NCI-H2227 (cell line): Measurements from ENCODE around the gene C1orf74.

ENCODE experiments used
- DNase-seq: peaks from one replicate; lab custom pipeline; 2025; ENCODE audit not compliant: unreplicated experiment; lab: John Stamatoyannopoulos, UW

Gene C1orf74

DNA sequence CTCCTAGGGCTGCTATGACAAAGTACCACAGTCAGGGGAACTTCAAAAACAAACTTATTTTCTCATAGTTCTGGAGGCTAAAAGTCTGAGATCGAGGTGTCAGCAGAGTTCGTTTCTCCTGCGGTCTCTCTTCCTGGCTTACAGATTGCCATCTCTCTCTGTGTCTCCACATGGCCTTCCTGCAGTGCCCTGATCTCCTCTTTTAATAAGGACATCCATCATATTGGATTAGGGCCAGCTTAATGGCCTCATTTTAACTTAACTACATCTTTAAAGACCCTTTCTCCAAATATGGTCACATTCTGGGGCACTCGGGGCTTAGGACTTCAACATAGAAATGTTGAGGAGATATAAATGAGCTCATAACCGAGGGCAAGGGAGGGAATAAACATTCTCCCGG, 12.2 kb downstream of the C1orf74 start:
- no peak for DNase-seq

DNA sequence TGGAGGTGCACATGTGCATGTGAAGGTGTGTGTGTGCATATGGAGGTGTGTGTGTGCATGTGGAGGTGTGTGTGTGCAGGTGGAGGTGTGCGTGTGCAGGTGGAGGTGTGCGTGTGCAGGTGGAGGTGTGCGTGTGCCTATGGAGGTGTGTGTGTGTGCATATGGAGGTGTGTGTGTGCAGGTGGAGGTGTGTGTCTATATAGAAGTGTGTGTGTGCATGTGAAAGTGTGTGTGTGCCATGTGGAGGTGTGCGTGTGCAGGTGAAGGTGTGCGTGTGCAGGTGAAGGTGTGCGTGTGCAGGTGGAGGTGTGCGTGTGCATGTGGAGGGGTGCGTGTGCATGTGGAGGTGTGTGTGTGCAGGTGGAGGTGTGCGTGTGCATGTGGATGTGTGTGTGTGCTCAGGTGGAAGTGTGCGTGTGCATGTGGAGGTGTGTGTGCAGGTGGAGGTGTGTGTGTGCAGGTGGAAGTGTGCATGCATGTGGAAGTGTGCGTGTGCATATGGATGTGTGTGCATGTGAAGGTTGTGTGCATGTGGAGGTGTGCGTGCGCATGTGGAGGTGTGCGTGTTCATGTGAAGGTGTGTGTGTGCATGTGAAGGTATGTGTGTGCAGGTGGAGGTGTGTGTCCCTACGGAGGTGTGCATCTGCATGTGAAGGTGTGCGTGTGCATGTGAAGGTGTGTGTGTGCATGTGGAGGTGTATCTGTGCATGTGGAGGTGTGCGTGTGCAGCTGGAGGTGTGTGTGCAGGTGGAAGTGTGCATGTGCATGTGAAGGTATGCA, 13.5 kb downstream of the C1orf74 start:
- no peak for DNase-seq

DNA sequence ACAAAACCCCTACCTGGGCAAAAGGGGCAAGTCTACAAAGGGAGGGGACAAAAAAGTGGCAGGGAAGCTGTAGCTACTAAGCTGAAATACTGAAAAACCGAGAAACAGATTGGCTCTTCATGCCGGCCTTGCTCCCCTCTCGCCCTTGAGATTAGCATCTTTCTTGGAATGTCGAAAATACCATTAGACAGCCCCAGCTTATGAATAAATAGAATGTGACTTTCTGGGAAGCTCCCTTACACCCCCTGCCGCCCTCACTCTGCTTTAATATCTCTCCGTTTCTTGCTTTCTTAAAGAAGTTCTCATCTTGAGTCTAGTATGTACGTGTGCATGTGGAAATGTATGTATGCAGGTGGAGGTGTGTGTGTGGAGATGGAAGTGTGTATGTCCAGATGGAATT, 14.4 kb downstream of the C1orf74 start:
- DNase-seq: no peak

- no peak for DNase-seq
These were observed 15.0 kb downstream of the C1orf74 start for GRCh38 chr1:209769171-209769904.

GRCh38 chr1:209768354-209768774, 16.0 kb downstream of the C1orf74 start:
- no peak for DNase-seq

- DNase-seq: no peak
These were observed 16.7 kb downstream of the C1orf74 start for GRCh38 chr1:209767706-209768105.

DNA sequence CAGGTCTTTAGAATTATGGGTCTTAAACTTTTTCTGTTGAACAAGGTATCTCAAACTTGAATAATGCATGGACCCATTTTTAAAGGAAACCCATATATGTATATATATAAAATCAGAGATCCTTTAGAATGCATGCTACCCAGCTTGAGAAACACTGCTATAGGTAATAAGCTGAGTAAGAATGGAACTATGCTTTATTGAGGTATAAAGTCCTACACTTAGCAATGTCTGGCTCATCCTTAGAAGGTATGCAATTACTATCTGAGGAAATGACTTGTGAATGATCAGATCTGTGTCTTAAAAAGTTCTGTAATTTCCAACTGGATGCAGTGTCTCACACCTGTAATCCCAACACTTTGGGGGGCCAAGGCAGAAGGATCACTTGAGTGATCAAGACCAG, 17.3 kb downstream of the C1orf74 start:
- DNase-seq: no peak

- DNase-seq: no peak
These were observed 18.3 kb downstream of the C1orf74 start for GRCh38 chr1:209766051-209766450.

GRCh38 chr1:209761011-209761635, 23.2 kb downstream of the C1orf74 start:
- no peak for DNase-seq

DNA sequence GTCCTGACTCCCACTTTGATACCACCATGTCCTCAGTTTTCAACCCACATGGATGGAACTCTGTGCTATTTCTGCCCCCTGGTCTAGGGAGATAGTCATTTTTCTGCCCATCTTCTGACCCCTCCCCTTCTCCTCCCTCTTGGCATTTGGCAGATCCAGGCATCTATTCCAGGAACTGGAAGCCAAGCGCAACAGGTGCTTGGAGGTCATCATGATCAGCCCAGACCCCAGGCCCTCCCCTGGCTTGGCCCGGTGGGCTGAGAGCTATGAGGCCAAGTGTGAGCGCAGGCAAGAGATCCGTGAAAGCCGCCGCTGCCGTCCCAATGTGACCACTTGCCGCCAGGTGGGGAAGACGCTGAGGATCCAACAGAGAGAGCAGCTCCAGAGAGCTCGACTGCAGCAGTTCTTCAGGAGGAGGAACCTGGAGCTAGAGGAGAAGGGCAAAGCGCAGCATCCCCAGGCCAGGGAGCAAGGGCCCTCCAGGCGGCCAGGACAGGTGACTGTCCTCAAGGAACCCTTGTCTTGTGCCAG, 24.5 kb downstream of the C1orf74 start:
- no peak for DNase-seq

GRCh38 chr1:209758400-209758799, 26.0 kb downstream of the C1orf74 start:
- no peak for DNase-seq

GRCh38 chr1:209756615-209757445, 27.5 kb downstream of the C1orf74 start:
- DNase-seq: no peak

DNA sequence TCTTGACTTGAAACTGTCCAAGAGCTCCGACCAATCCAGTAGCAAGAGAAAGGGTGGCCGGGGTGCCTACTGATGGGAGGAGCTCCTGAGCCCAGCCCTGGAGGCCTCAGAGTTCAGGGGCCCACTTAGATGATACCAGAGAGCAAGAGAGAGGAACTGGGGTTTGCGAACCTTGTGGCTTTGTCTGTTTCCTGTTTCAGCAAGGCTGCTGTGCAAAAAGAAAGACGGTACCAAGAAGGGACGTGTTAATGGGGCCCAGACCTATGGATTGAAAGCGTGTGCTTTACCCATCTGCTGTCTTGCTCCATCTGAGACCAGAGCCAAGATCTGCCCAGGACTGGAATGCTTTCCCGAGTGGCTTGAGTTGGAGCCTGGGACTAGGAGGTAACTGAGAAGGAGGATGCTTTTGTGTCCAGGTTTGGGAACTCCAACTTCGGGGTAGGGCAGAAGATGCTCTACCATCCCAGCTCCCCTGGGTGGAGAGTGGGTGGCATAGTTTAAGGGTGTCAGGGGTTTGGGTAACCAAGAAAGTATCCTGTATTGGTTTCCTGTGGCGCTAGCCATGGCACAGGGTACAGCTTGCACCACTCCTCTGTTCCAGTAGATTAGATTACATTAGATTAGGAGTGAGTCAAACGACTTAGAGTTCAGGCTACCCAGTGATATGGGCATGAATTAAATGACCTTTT, 28.3 kb downstream of the C1orf74 start, which contains the start of gene TRAF3IP3:
TSS of gene TRAF3IP3 (plus strand) at position 128 of the 689 bp plus-strand sequence. CDS start 3,987 bp downstream, outside the sequence.
- no peak for DNase-seq

DNA sequence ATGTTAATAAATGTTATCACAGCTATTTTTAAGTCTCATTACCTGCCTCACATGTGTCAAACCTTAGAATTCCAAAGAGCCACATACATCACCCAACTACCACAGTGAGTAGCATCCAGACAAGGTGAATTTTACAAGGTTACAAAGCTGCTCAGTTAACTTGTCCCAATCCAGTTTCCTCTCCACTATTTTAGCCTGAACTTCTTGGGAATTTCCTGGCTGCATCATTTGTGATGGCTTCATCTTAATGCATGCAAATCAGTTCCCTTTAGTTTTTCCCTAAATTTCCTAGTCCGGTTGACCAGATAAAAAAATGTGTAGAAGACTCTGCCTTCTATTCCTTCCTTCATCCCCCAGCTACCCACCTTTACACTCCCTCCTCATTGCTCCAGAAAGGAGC, 29.1 kb downstream of the C1orf74 start:
- DNase-seq: no peak

- no peak for DNase-seq
These were observed 31.5 kb downstream of the C1orf74 start for GRCh38 chr1:209752890-209753289.

- DNase-seq: no peak
These were observed 32.6 kb downstream of the C1orf74 start for GRCh38 chr1:209751627-209752231.

- no peak for DNase-seq
These were observed 34.6 kb downstream of the C1orf74 start for GRCh38 chr1:209749670-209750323.

DNA sequence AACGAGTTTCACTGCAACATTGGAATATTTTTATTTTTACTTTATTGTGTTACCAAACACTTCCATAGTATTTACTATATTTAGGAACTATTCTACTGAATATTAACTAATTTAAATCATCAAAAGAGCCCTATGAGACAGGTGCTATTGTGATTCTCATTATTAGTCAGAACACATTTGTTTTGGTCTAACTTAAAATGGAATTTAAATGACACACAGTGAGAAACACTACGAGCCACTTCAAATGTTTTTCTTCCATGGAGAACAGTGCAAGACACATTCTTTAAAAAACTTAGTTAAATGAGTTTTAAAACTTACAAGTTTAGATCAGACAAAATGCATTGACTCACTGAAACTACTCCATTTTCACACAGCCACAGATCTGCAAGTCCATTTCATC, 35.2 kb downstream of the C1orf74 start:
- no peak for DNase-seq

- no peak for DNase-seq
These were observed 35.7 kb downstream of the C1orf74 start for GRCh38 chr1:209748620-209749019.
